NCI-H2029 treated with DMSO at 0.1 percent for 48 hours (cell line): ENCODE measurements around the gene ATAD2B.
"Not testable (repeated sequence)": the region's sequence is repeated elsewhere in the genome, so short reads cannot be mapped to it uniquely, and the experiment has no call there.

ENCODE experiments used
- DNase-seq: peaks from one replicate; lab custom pipeline; 2025; lab: John Stamatoyannopoulos, UW

Gene ATAD2B

GRCh38 chr2:23745068-23745725 is 181.7 kb downstream of the ATAD2B start:
- no peak for DNase-seq

- not testable (repeated sequence) for DNase-seq
Observed at GRCh38 chr2:23736783-23737182, 190.1 kb downstream of the ATAD2B start.

GRCh38 chr2:23734416-23734815 is 192.5 kb downstream of the ATAD2B start:
- DNase-seq: no peak

GRCh38 chr2:23723029-23723428 is 203.9 kb downstream of the ATAD2B start:
- not testable (repeated sequence) for DNase-seq

GRCh38 chr2:23722255-23722654 is 204.7 kb downstream of the ATAD2B start:
- no peak for DNase-seq

GRCh38 chr2:23721454-23721826 is 205.5 kb downstream of the ATAD2B start:
- DNase-seq: no peak

- DNase-seq: no peak
Observed at GRCh38 chr2:23720705-23721453, 206.0 kb downstream of the ATAD2B start.

- DNase-seq: no peak
Observed at GRCh38 chr2:23719716-23720115, 207.2 kb downstream of the ATAD2B start.

- DNase-seq: no peak
Observed at GRCh38 chr2:23718931-23719700, 207.8 kb downstream of the ATAD2B start.

- no peak for DNase-seq
Observed at GRCh38 chr2:23713351-23713750, 213.6 kb downstream of the ATAD2B start.

GRCh38 chr2:23712756-23713151 is 214.2 kb downstream of the ATAD2B start:
- DNase-seq: no peak

GRCh38 chr2:23711979-23712755 is 214.8 kb downstream of the ATAD2B start:
- DNase-seq: no peak

GRCh38 chr2:23709311-23709710 is 217.6 kb downstream of the ATAD2B start:
- DNase-seq: no peak

GRCh38 chr2:23708771-23709170 is 218.2 kb downstream of the ATAD2B start:
- no peak for DNase-seq

- no peak for DNase-seq
Observed at GRCh38 chr2:23707096-23707495, 219.8 kb downstream of the ATAD2B start.

GRCh38 chr2:23706613-23707078 is 220.3 kb downstream of the ATAD2B start:
- no peak for DNase-seq

- DNase-seq: no peak
Observed at GRCh38 chr2:23705771-23706612, 220.9 kb downstream of the ATAD2B start.

- no peak for DNase-seq
Observed at GRCh38 chr2:23703583-23704385, 223.1 kb downstream of the ATAD2B start.

- DNase-seq: no peak
Observed at GRCh38 chr2:23703037-23703582, 223.8 kb downstream of the ATAD2B start.

GRCh38 chr2:23700627-23701026 is 226.3 kb downstream of the ATAD2B start:
- no peak for DNase-seq
